ENCODE measurements around the gene PRKN.

The PRKN gene

GRCh38 chr6:161711938-161712337 lies 1015.6 kb downstream of the PRKN start:
- no peak overlapping the region for H3K4me3 ChIP-seq (ENCODE audit: low read depth, low read length)
- DNase-seq (ENCODE audit: low read depth) = no peak
- TF ChIP-seq, protein P1, sequence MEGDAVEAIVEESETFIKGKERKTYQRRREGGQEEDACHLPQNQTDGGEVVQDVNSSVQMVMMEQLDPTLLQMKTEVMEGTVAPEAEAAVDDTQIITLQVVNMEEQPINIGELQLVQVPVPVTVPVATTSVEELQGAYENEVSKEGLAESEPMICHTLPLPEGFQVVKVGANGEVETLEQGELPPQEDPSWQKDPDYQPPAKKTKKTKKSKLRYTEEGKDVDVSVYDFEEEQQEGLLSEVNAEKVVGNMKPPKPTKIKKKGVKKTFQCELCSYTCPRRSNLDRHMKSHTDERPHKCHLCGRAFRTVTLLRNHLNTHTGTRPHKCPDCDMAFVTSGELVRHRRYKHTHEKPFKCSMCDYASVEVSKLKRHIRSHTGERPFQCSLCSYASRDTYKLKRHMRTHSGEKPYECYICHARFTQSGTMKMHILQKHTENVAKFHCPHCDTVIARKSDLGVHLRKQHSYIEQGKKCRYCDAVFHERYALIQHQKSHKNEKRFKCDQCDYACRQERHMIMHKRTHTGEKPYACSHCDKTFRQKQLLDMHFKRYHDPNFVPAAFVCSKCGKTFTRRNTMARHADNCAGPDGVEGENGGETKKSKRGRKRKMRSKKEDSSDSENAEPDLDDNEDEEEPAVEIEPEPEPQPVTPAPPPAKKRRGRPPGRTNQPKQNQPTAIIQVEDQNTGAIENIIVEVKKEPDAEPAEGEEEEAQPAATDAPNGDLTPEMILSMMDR (IDR thresholded peaks at IDR 0.05; ENCODE audit: low read depth, low read length) = no peak
- TF ChIP-seq, protein P2, sequence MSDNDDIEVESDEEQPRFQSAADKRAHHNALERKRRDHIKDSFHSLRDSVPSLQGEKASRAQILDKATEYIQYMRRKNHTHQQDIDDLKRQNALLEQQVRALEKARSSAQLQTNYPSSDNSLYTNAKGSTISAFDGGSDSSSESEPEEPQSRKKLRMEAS (IDR thresholded peaks at IDR 0.05; ENCODE audit: low read depth, low read length) = no peak
- TF ChIP-seq POLR2A (IDR thresholded peaks at IDR 0.05; ENCODE audit: extremely low read depth, insufficient read length) (no peak), MYC (IDR thresholded peaks at IDR 0.05; ENCODE audit: low read depth, low read length) (no peak)

- H3K4me3 ChIP-seq (ENCODE audit: low read depth, low read length) = no peak overlapping the region
- DNase-seq (ENCODE audit: low read depth) = no peak
- TF ChIP-seq, protein P1 (IDR thresholded peaks at IDR 0.05; ENCODE audit: low read depth, low read length) = no peak
- no peak for TF ChIP-seq MYC (IDR thresholded peaks at IDR 0.05; ENCODE audit: low read depth, low read length)
- no peak for TF ChIP-seq POLR2A (IDR thresholded peaks at IDR 0.05; ENCODE audit: extremely low read depth, insufficient read length)
- TF ChIP-seq, protein P2 (IDR thresholded peaks at IDR 0.05; ENCODE audit: low read depth, low read length) = no peak
Measured at GRCh38 chr6:161711515-161711914, 1016.1 kb downstream of the PRKN start.

DNA sequence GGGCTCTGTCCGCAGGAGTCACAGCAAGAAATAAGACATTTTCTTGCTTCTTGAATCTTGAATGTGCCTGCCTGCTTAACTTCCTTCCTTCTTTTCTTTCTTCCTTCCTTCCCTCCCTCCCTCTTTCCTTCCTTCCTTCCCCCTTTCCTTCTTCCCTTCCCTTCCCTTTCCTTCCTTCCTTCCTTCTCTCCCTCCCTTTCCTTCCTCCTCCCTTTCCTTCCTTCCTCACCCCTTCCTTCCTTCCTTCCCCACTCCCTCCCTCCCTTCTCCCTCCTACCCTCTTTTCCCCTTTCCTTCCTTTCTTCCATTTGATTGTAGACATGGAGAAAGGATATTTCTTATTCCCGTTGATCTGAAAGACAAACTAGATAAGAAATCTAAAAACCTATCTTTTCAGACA lies 1016.9 kb downstream of the PRKN start:
- TF ChIP-seq, protein P1 (IDR thresholded peaks at IDR 0.05; ENCODE audit: low read depth, low read length) = no peak
- TF ChIP-seq, protein P2 (IDR thresholded peaks at IDR 0.05; ENCODE audit: low read depth, low read length) = no peak
- no peak for TF ChIP-seq MYC (IDR thresholded peaks at IDR 0.05; ENCODE audit: low read depth, low read length)
- TF ChIP-seq POLR2A (IDR thresholded peaks at IDR 0.05; ENCODE audit: extremely low read depth, insufficient read length) = no peak
- no peak overlapping the region for H3K4me3 ChIP-seq (ENCODE audit: low read depth, low read length)
- DNase-seq (ENCODE audit: low read depth) = no peak

DNA sequence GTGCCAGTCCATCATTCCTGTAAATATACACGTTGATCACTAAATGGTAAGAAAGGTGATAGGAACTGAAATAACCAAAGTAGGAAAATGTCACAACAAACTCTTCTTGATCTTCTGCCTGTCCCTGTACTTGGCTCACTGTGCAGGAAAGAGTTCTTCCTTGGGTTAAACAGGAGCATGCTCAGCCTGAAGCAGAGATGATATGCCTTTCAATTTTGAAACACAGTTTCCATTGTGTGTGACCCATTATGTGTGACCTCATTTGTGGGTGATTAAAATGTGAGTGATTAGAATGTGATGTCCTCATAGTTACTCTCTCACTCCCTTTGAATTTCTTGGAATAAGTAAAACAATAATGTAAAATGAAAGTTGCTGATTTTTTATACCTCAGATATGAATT lies 1026.5 kb downstream of the PRKN start:
- TF ChIP-seq POLR2A (IDR thresholded peaks at IDR 0.05; ENCODE audit: extremely low read depth, insufficient read length) (no peak), MYC (IDR thresholded peaks at IDR 0.05; ENCODE audit: low read depth, low read length) (no peak)
- TF ChIP-seq, protein P1 (IDR thresholded peaks at IDR 0.05; ENCODE audit: low read depth, low read length) = no peak
- TF ChIP-seq, protein P2 (IDR thresholded peaks at IDR 0.05; ENCODE audit: low read depth, low read length) = no peak
- no peak overlapping the region for H3K4me3 ChIP-seq (ENCODE audit: low read depth, low read length)
- DNase-seq (ENCODE audit: low read depth) = no peak

DNA sequence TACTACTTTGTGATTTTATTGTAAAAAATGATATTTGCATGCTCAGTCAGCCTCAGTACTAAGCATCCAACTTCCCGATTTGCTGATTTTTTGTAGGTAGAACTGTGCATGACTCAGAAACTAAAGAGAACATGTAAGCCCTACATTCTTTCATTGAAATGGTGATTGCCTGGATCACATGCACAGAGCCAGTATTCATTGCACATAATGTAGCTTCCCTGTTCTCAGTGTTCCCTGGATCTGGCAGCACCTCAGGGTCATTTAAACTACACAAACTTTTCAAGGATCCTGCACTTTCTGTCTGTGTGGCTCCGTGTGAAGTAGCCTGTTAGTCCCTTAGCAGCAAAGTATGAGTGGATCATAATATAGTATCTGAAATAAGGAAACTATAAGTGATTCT lies 1030.8 kb downstream of the PRKN start:
- TF ChIP-seq, protein P1 (IDR thresholded peaks at IDR 0.05; ENCODE audit: low read depth, low read length) = no peak
- TF ChIP-seq MYC (IDR thresholded peaks at IDR 0.05; ENCODE audit: low read depth, low read length) = no peak
- no peak for TF ChIP-seq POLR2A (IDR thresholded peaks at IDR 0.05; ENCODE audit: extremely low read depth, insufficient read length)
- TF ChIP-seq, protein P2 (IDR thresholded peaks at IDR 0.05; ENCODE audit: low read depth, low read length) = no peak
- no peak for DNase-seq (ENCODE audit: low read depth)
- H3K4me3 ChIP-seq (ENCODE audit: low read depth, low read length) = no peak overlapping the region

DNA sequence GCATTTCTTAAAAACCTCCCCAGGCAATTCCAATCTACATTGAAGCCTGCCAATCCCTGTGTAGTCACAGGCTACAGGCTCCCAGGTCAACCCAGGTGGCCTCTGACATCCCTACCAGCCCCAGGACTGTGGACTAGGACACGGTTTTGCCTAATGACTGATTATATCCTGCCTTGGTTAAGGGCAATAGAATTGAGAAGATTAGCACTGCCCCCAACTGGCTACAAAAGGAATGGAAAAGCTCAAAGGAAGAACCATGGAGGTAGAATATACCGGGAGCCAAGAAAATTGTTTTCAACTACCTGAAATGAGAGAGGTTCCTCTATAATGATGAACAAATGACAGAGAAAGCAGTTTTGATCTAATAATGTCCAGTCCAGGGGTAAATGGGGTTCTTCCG lies 1032.6 kb downstream of the PRKN start:
- TF ChIP-seq, protein P1 (IDR thresholded peaks at IDR 0.05; ENCODE audit: low read depth, low read length) = peak; percentile 73
- TF ChIP-seq POLR2A (IDR thresholded peaks at IDR 0.05; ENCODE audit: extremely low read depth, insufficient read length) = no peak
- DNase-seq (ENCODE audit: low read depth) = peak; percentile 42

More for the DNA sequence above, 1032.6 kb downstream of the PRKN start:
- no peak overlapping the region for H3K4me3 ChIP-seq (ENCODE audit: low read depth, low read length)
